K562 (cell line): ENCODE results near the gene VSIG4. TPM values are rescaled to one million over a fixed set of nuclear protein-coding genes. Genes with fewer than 3 reads are reported as not detected.
A peak's percentile ranks its signal among the peaks of the same experiment; 100 is the strongest.

Experiments
- C11orf30 ChIP-seq: fragments of 450-650 bp; IDR thresholded peaks from 2 replicates; pipeline ENCODE4 v1.6.1; 2016; ENCODE audit warnings: low read depth, mild to moderate bottlenecking
- CHD4 ChIP-seq: fragments of 200-600 bp; sonication (generic); IDR thresholded peaks from 3 replicates; pipeline ENCODE4 v1.6.1; 2012; ENCODE audit warnings: low read depth, mild to moderate bottlenecking, mixed read lengths, low read length, inconsistent platforms; ENCODE audit not compliant: insufficient read depth, insufficient replicate concordance, poor library complexity, severe bottlenecking
- DMBX1 ChIP-seq: fragments of 250-450 bp; sonication (Bioruptor Pico); IDR thresholded peaks from 2 replicates; pipeline ENCODE4 v1.8.0; 2022; ENCODE audit warnings: inconsistent platforms, mild to moderate bottlenecking, moderate library complexity, borderline replicate concordance
- ELK1 ChIP-seq: sonication (generic); formaldehyde crosslinking; IDR thresholded peaks from 2 replicates; pipeline ENCODE4 v1.8.1; 2022; ENCODE audit warnings: missing genetic modification reagents
- FIP1L1 ChIP-seq: fragments of 200-400 bp; formaldehyde crosslinking; IDR thresholded peaks from 2 replicates; pipeline ENCODE4 v1.6.1; 2018; ENCODE audit warnings: mild to moderate bottlenecking, low read depth, low read length; ENCODE audit not compliant: poor library complexity, severe bottlenecking
- GTF2E2 ChIP-seq: fragments of 200-800 bp; sonication (Bioruptor generic); IDR thresholded peaks from 2 replicates; pipeline ENCODE4 v1.6.1; 2016; ENCODE audit warnings: missing genetic modification characterization, missing compliant biosample characterization
- HNRNPL ChIP-seq: fragments of 200-400 bp; formaldehyde crosslinking; IDR thresholded peaks from 2 replicates; pipeline ENCODE4 v1.6.1; 2017; ENCODE audit warnings: low read depth, mild to moderate bottlenecking, low read length
- KDM5B ChIP-seq: fragments of 200-600 bp; sonication (generic); IDR thresholded peaks from 2 replicates; pipeline ENCODE4 v1.6.1; 2012; ENCODE audit warnings: low read depth, mild to moderate bottlenecking, moderate library complexity, low read length, control low read depth, inconsistent platforms; ENCODE audit not compliant: insufficient replicate concordance
- MLLT1 ChIP-seq, 2 experiments: fragments of 450-650 bp; IDR thresholded peaks; 2 replicates each; pipeline ENCODE4 v1.6.1; 2016
- MYBL2 ChIP-seq, 2 experiments: fragments of 450-650 bp in 1 of 2; sonication (generic) in 1 of 2; formaldehyde crosslinking in 1 of 2; IDR thresholded peaks; 2 replicates each; pipeline versions ENCODE4 v1.6.1 to v1.8.1; 2017 to 2022; ENCODE audit warnings: borderline replicate concordance in 1 of 2, inconsistent platforms in 1 of 2, low read depth in 1 of 2, mild to moderate bottlenecking in 1 of 2, missing genetic modification reagents in 1 of 2, moderate library complexity in 1 of 2
- NR2C1 ChIP-seq, 2 experiments: fragments of 450-650 bp; IDR thresholded peaks; 2 replicates each; pipeline ENCODE4 v1.6.1; 2017; ENCODE audit warnings: mild to moderate bottlenecking in 2 of 2, antibody characterized with exemption in 1 of 2, inconsistent platforms in 1 of 2, missing compliant biosample characterization in 1 of 2, missing genetic modification characterization in 1 of 2
- PHF21A ChIP-seq: fragments of 450-650 bp; IDR thresholded peaks from 2 replicates; pipeline ENCODE4 v1.6.1; 2017; ENCODE audit warnings: low read depth, borderline replicate concordance
- PRMT5 ChIP-seq: sonication (generic); formaldehyde crosslinking; IDR thresholded peaks from 2 replicates; pipeline ENCODE4 v1.5.0; 2020; ENCODE audit warnings: missing genetic modification reagents
- PYGO2 ChIP-seq: fragments of 450-650 bp; IDR thresholded peaks from 2 replicates; pipeline ENCODE4 v1.6.1; 2016; ENCODE audit warnings: mild to moderate bottlenecking, missing genetic modification characterization, moderate library complexity, missing compliant biosample characterization
- ZBED1 ChIP-seq: IDR thresholded peaks from 2 replicates; pipeline ENCODE4 v1.6.1; 2014
- ZNF253 ChIP-seq: fragments of 250-450 bp; sonication (Bioruptor Pico); conservative IDR thresholded peaks from 2 replicates; pipeline ENCODE4 v1.6.1; 2021; ENCODE audit warnings: mild to moderate bottlenecking
- ZNF324 ChIP-seq: fragments of 250-450 bp; sonication (Bioruptor Pico); IDR thresholded peaks from 2 replicates; pipeline ENCODE4 v1.4.0; 2020; ENCODE audit warnings: mild to moderate bottlenecking
- ZNF41 ChIP-seq: fragments of 250-450 bp; sonication (Bioruptor Pico); conservative IDR thresholded peaks from 2 replicates; pipeline ENCODE4 v1.4.0; 2020; ENCODE audit warnings: mild to moderate bottlenecking
- ZNF444 ChIP-seq: fragments of 250-450 bp; sonication (Bioruptor Pico); IDR thresholded peaks from 2 replicates; pipeline ENCODE4 v1.4.0; 2020; ENCODE audit warnings: mild to moderate bottlenecking, moderate library complexity
- ZNF609 ChIP-seq: sonication (generic); formaldehyde crosslinking; IDR thresholded peaks from 2 replicates; pipeline ENCODE4 v1.8.1; 2023; ENCODE audit warnings: missing genetic modification reagents, mild to moderate bottlenecking, borderline replicate concordance
- polyA plus RNA-seq, 8 experiments: library from polyadenylated mRNA; depleted of rRNA in 4 of 8; stranded (reverse) in 5 of 8; unstranded in 3 of 8; fragments of >200 nt; fragmentation: Nextera tagmentation in 2 of 8; fragmentation: Illumina TruSeq in 1 of 8; extraction: Ambion mirVana in 2 of 8; extraction: Trizol in 1 of 8; gene quantifications; 2 replicates each; pipeline versions ENCODE4 v1.2.1 to v1.2.3, GENCODE V29; 2011 to 2014; ENCODE audit warnings: inconsistent platforms in 1 of 8, missing spikeins in 1 of 8
- total RNA-seq, 7 experiments: library from RNA; depleted of rRNA in 6 of 7; stranded (reverse); fragments of >200 nt in 6 of 7; fragmentation: Illumina TruSeq in 2 of 7; extraction: Trizol in 2 of 7; gene quantifications; 2 replicates each; pipeline versions ENCODE4 v1.2.1 to v1.2.3, GENCODE V29; 2011 to 2021; ENCODE audit warnings: low replicate concordance in 1 of 7

VSIG4 gene
- total and polyA plus RNA-seq, 9 of the 15 experiments (the other 6 are each of a cell fraction or from before 2014, with no cell fraction given) = 0.22 to 1.6 (median 0.46) TPM; not detected in 1

GRCh38 chrX:65997978-65998717 is 41.7 kb downstream of the VSIG4 start (continued):
- TF ChIP-seq KDM5B (peak; percentile 72), NR2C1 (IDR thresholded peaks at IDR 0.05) (peak; percentile 74), NR2C1 (tag; IDR thresholded peaks at IDR 0.05) (peak; percentile 87), C11orf30 (peak; percentile 94), PYGO2 (no peak), MYBL2 (IDR thresholded peaks at IDR 0.05; ENCODE audit: low read depth) (no peak; the same call in 1 of the 2 replicates), MYBL2 (CRISPR knock-in tag; IDR thresholded peaks at IDR 0.05; ENCODE audit: borderline replicate concordance) (no peak), PRMT5 (no peak), ZBED1 (0 out of 2 replicates have a peak, but pooled peaks have one; percentile 71), ZNF41 (CRISPR knock-in tag) (no peak), HNRNPL (no peak), ZNF444 (CRISPR knock-in tag) (no peak), PHF21A (no peak), ZNF253 (CRISPR knock-in tag) (no peak), ZNF324 (CRISPR knock-in tag) (no peak), FIP1L1 (no peak), DMBX1 (peak; percentile 75; the same call in 1 of the 2 replicates), ELK1 (CRISPR knock-in tag) (no peak), GTF2E2 (no peak), ZNF609 (CRISPR knock-in tag) (0 out of 2 replicates have a peak, but pooled peaks have one; percentile 51), MLLT1 (IDR thresholded peaks at IDR 0.05) (peak; percentile 83 to 90; a peak in 3 of 4 replicates), CHD4 (no peak)
